ENCODE data around the gene UTP25.

DNA sequence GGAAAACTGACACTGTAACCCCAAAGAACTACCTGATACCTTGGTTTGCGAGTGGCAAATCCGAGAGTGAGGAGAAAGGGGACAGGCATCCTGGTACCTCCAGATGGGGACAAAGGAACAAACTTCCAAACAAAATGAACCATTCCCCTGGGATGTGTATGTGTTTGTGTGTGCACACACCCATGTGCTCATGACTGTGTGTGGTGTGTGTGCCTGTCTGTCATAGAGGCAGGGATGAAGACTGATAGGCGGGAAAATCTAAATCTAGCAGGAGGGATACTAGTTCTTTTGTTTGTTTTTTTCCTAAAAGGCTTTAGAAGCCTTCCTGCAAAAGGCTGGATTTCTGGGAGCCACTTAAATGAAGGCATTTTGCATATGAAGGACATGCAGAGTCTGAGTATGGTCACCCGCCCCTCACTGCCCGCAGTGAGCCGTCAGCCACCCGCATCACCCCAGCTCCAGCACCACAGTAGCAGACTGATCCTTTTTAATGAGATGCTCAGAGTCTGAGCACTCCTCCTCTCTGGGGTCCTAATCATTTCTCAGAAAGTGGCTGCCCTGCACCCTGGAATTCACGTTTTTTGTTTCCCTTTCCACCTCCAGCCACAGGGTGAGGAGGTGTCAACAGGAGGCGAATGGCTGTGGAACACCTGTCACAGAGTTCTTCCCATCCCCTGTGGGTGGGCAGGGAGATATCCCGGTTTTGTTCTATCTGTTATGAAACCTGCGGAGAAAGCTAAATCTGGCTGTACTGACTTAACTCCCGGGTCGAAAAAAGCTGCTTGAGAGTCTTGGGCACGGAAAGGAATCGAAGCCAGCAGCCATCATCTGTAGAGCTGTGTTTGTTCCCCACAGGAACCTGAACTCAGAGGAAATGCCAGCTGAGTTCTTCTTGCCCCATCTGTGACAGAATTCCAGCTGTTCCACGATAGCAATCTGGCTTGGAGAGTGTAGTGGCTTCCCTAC, 34.9 kb downstream of the UTP25 start:
- TF ChIP-seq, protein P1, sequence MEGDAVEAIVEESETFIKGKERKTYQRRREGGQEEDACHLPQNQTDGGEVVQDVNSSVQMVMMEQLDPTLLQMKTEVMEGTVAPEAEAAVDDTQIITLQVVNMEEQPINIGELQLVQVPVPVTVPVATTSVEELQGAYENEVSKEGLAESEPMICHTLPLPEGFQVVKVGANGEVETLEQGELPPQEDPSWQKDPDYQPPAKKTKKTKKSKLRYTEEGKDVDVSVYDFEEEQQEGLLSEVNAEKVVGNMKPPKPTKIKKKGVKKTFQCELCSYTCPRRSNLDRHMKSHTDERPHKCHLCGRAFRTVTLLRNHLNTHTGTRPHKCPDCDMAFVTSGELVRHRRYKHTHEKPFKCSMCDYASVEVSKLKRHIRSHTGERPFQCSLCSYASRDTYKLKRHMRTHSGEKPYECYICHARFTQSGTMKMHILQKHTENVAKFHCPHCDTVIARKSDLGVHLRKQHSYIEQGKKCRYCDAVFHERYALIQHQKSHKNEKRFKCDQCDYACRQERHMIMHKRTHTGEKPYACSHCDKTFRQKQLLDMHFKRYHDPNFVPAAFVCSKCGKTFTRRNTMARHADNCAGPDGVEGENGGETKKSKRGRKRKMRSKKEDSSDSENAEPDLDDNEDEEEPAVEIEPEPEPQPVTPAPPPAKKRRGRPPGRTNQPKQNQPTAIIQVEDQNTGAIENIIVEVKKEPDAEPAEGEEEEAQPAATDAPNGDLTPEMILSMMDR (conservative IDR thresholded peaks at IDR 0.05; ENCODE audit: low read length) = no peak
- TF ChIP-seq EZH2phosphoT487 (IDR thresholded peaks at IDR 0.05; ENCODE audit: borderline replicate concordance, low read depth, low read length) = no peak
